Measurements from ENCODE around the gene FUT2. TPM values are rescaled to one million over a fixed set of nuclear protein-coding genes. Genes with fewer than 3 reads are reported as not detected.

FUT2 gene
- total and polyA plus RNA-seq, 2 of the 13 experiments (the other 11 are each of a cell fraction or from before 2014, with no cell fraction given) = 0.07 TPM; not detected in 1

GRCh38 chr19:48708471-48708870 lies 12.7 kb downstream of the FUT2 start:
- FAIRE-seq (no peak), DNase-seq (ENCODE audit: low spot score) (no peak), ATAC-seq (no peak)
- H3K36me3 ChIP-seq (replicated peaks in 1 of 2; ENCODE audit: control insufficient read depth in 1 of 2, insufficient read depth in 2 of 2, low read length in 2 of 2) = no peaks in the 10 kb centered on the region
- TF ChIP-seq ZFP36 (IDR thresholded peaks at IDR 0.05; ENCODE audit: borderline replicate concordance, low read depth, low read length, partially characterized antibody) (no peak), ZBTB21 (CRISPR knock-in tag; IDR thresholded peaks at IDR 0.05) (no peak), CCDC6 (CRISPR knock-in tag; IDR thresholded peaks at IDR 0.05) (no peak), ZNF30 (CRISPR knock-in tag; IDR thresholded peaks at IDR 0.05) (no peak), ZSCAN25 (CRISPR knock-in tag; IDR thresholded peaks at IDR 0.05) (no peak), ATAD3A (CRISPR knock-in tag; IDR thresholded peaks at IDR 0.05) (no peak), EHMT2 (IDR thresholded peaks at IDR 0.05; ENCODE audit: borderline replicate concordance, low read depth, low read length) (no peak), ZBTB34 (CRISPR knock-in tag; IDR thresholded peaks at IDR 0.05) (no peak), KLF11 (CRISPR knock-in tag; IDR thresholded peaks at IDR 0.05) (no peak), KLF15 (CRISPR knock-in tag; IDR thresholded peaks at IDR 0.05; ENCODE audit: borderline replicate concordance) (no peak), PCBP1 (IDR thresholded peaks at IDR 0.05; ENCODE audit: borderline replicate concordance, low read depth, low read length) (no peak)
- H3K79me2 ChIP-seq (ENCODE audit: insufficient read depth, low read length) = no peaks in the 10 kb centered on the region
- WGBS (ENCODE audit: low lambda C conversion rate) = 88% methylated on average over 11 of the region's 11 CpGs
- in situ Hi-C loops (cut with HindIII; ENCODE audit: extremely low pct_ligation_motif_present, low pct_unique_long_range_greater_than_20kb) (no loop called here), intact Hi-C loops (cut with micrococcal nuclease; ENCODE audit: unreplicated experiment) (no loop called here)
- H3K27me3 ChIP-seq (ENCODE audit: control insufficient read depth in 1 of 2, insufficient read depth in 2 of 2, low read length in 2 of 2) = no peaks in the 10 kb centered on the region
- H3K9me3 ChIP-seq (ENCODE audit: low read length) = peaks cover 4% of the 10 kb centered on the region; the same call in 1 of the 2 replicates
- H3K4me3 ChIP-seq (replicated peaks in 1 of 3; ENCODE audit: insufficient read depth in 1 of 3, low read depth in 2 of 3, low read length in 3 of 3) = no peak overlapping the region
- H3K4me2 ChIP-seq (ENCODE audit: low read depth, low read length) = no peak overlapping the region
- H3K27ac ChIP-seq (ENCODE audit: extremely low read length, insufficient read depth, low read length) = no peak overlapping the region
- no TSS peak for BruUV-seq (replicated peaks)
- H2AFZ ChIP-seq (ENCODE audit: low read length) = no peak overlapping the region
- CTCF ChIA-PET (ENCODE audit: low intra/inter-chr PET ratio, low total read pairs) = no interaction called here
- POLR2A ChIA-PET = no interaction called here
- no peak overlapping the region for H3K9ac ChIP-seq (ENCODE audit: insufficient read depth, low read depth, low read length)
- no peaks in the 10 kb centered on the region for H4K20me1 ChIP-seq (ENCODE audit: insufficient read depth, low read length)
- peaks cover 17% of the 10 kb centered on the region; the same call in 1 of the 2 replicates for H3K4me1 ChIP-seq (ENCODE audit: insufficient read depth, low read length)
